GM19239 (cell line): ENCODE data around the gene TGFA.
"Not testable (repeated sequence)": the region's sequence is repeated elsewhere in the genome, so short reads cannot be mapped to it uniquely, and the experiment has no call there.

Experiments used
- DNase-seq: peaks from one replicate; pipeline ENCODE4 v3.0.0; 2011; ENCODE audit warnings: low spot score; ENCODE audit not compliant: insufficient read length
- FAIRE-seq: peaks from 2 replicates; lab custom pipeline; 2011; peaks lifted over from hg19 to GRCh38; lab: Jason Lieb, UNC

TGFA gene

GRCh38 chr2:70469435-70469834, 84.2 kb downstream of the TGFA start:
- FAIRE-seq (no peak), DNase-seq (no peak)

- no peak for DNase-seq
- FAIRE-seq, result no peak
Observed at GRCh38 chr2:70468878-70469277, 84.7 kb downstream of the TGFA start.

GRCh38 chr2:70467831-70468779, 85.5 kb downstream of the TGFA start:
- FAIRE-seq (no peak), DNase-seq (no peak)

GRCh38 chr2:70467237-70467636, 86.4 kb downstream of the TGFA start:
- FAIRE-seq, result no peak
- no peak for DNase-seq

- not testable (repeated sequence) for DNase-seq, FAIRE-seq
Observed at GRCh38 chr2:70466647-70467046, 87.0 kb downstream of the TGFA start.

- FAIRE-seq (no peak), DNase-seq (no peak)
Observed at GRCh38 chr2:70463997-70464396, 89.6 kb downstream of the TGFA start.

GRCh38 chr2:70463581-70463980, 90.0 kb downstream of the TGFA start:
- FAIRE-seq (no peak), DNase-seq (no peak)

GRCh38 chr2:70461981-70462876, 91.4 kb downstream of the TGFA start:
- DNase-seq, result no peak
- FAIRE-seq, result no peak

GRCh38 chr2:70461414-70461813, 92.2 kb downstream of the TGFA start:
- FAIRE-seq, result no peak

GRCh38 chr2:70460333-70460732, 93.3 kb downstream of the TGFA start:
- no peak for FAIRE-seq
- DNase-seq, result no peak

More at GRCh38 chr2:70461414-70461813, 92.2 kb downstream of the TGFA start:
- DNase-seq, result no peak

- FAIRE-seq (no peak), DNase-seq (no peak)
Observed at GRCh38 chr2:70458661-70459060, 95.0 kb downstream of the TGFA start.

- FAIRE-seq, result no peak
Observed at GRCh38 chr2:70456585-70457495, 96.8 kb downstream of the TGFA start.

GRCh38 chr2:70454936-70455544, 98.6 kb downstream of the TGFA start:
- DNase-seq (no peak), FAIRE-seq (no peak)

More at GRCh38 chr2:70456585-70457495, 96.8 kb downstream of the TGFA start:
- DNase-seq, result no peak

GRCh38 chr2:70450641-70451250, 102.9 kb downstream of the TGFA start:
- no peak for FAIRE-seq
- DNase-seq, result no peak

- FAIRE-seq, result no peak
Observed at GRCh38 chr2:70448041-70448440, 105.6 kb downstream of the TGFA start.

GRCh38 chr2:70443726-70444125, 109.9 kb downstream of the TGFA start:
- FAIRE-seq, result no peak
- no peak for DNase-seq

More at GRCh38 chr2:70448041-70448440, 105.6 kb downstream of the TGFA start:
- no peak for DNase-seq

- no peak for DNase-seq
- no peak for FAIRE-seq
Observed at GRCh38 chr2:70443078-70443465, 110.6 kb downstream of the TGFA start.

GRCh38 chr2:70442301-70443077, 111.1 kb downstream of the TGFA start:
- DNase-seq (no peak), FAIRE-seq (no peak)
